Smooth muscle cell (in vitro differentiated cells): Measurements from ENCODE around the gene FEM1B. TPM values are rescaled to one million over a fixed set of nuclear protein-coding genes. Genes with fewer than 3 reads are reported as not detected.

Experiments used
- DNase-seq: peaks from one replicate; lab custom pipeline; 2025; ENCODE audit not compliant: unreplicated experiment; lab: John Stamatoyannopoulos, UW
- H2AFZ ChIP-seq: fragments of 200-600 bp; sonication (generic); 2 replicates; pipeline ENCODE4 v1.6.0; 2016; ENCODE audit warnings: antibody characterized with exemption, low read depth, mild to moderate bottlenecking
- H3F3A ChIP-seq: fragments of 200-600 bp; sonication (generic); 2 replicates; pipeline ENCODE4 v1.6.0; 2017; ENCODE audit warnings: antibody characterized with exemption, low read depth
- H3K27ac ChIP-seq: fragments of 200-600 bp; sonication (generic); 2 replicates; pipeline ENCODE4 v1.5.1; 2016; ENCODE audit warnings: low read depth, mild to moderate bottlenecking
- H3K27me3 ChIP-seq: fragments of 200-600 bp; sonication (generic); 2 replicates; pipeline ENCODE4 v1.6.1; 2016; ENCODE audit warnings: low read depth, mild to moderate bottlenecking
- H3K36me3 ChIP-seq: fragments of 200-600 bp; sonication (generic); 2 replicates; pipeline ENCODE4 v1.5.1; 2016; ENCODE audit warnings: low read depth
- H3K4me1 ChIP-seq: fragments of 200-600 bp; sonication (generic); 2 replicates; pipeline ENCODE4 v1.5.1; 2016; ENCODE audit warnings: low read depth
- H3K4me2 ChIP-seq: fragments of 200-600 bp; sonication (generic); 2 replicates; pipeline ENCODE4 v1.6.0; 2016; ENCODE audit warnings: mild to moderate bottlenecking
- H3K4me3 ChIP-seq: fragments of 200-600 bp; sonication (generic); 2 replicates; pipeline ENCODE4 v1.5.1; 2016; ENCODE audit warnings: mild to moderate bottlenecking
- H3K79me2 ChIP-seq: fragments of 200-600 bp; sonication (generic); 2 replicates; pipeline ENCODE4 v1.6.0; 2016; ENCODE audit warnings: low read depth, mild to moderate bottlenecking
- H3K9ac ChIP-seq: fragments of 200-600 bp; sonication (generic); 2 replicates; pipeline ENCODE4 v1.6.0; 2016; ENCODE audit warnings: low read depth
- H3K9me3 ChIP-seq: fragments of 200-600 bp; sonication (generic); replicated peaks from 2 replicates; pipeline ENCODE4 v1.5.1; 2016; ENCODE audit warnings: low read depth
- H4K20me1 ChIP-seq: fragments of 200-600 bp; sonication (generic); 2 replicates; pipeline ENCODE4 v1.6.0; 2016; ENCODE audit warnings: low read depth
- WGBS: methylation state at CpG from one replicate; pipeline ENCODE4 v1.1.7; 2016; ENCODE audit warnings: low lambda C conversion rate; 5-methylcytosine and 5-hydroxymethylcytosine counted together
- polyA plus RNA-seq: library from polyadenylated mRNA; unstranded; fragments of >200 nt; fragmentation: Nextera tagmentation; extraction: Ambion mirVana; gene quantifications from 2 replicates; pipeline ENCODE4 v1.2.1, GENCODE V29; 2016
- total RNA-seq: library from RNA; depleted of rRNA; stranded (reverse); fragments of >200 nt; gene quantifications from 2 replicates; pipeline ENCODE4 v1.2.3, GENCODE V29; 2014
- TF ChIP-seq, protein P1 (sequence below): fragments of 200-600 bp; sonication (generic); IDR thresholded peaks from 2 replicates; pipeline ENCODE4 v1.5.1; 2017; ENCODE audit warnings: borderline replicate concordance, mild to moderate bottlenecking, antibody characterized with exemption; ENCODE audit not compliant: insufficient read depth, poor library complexity, severe bottlenecking

FEM1B gene
- total and polyA plus RNA-seq, 2 experiments from 2014 or later = 13.0 to 41.4 TPM

DNA sequence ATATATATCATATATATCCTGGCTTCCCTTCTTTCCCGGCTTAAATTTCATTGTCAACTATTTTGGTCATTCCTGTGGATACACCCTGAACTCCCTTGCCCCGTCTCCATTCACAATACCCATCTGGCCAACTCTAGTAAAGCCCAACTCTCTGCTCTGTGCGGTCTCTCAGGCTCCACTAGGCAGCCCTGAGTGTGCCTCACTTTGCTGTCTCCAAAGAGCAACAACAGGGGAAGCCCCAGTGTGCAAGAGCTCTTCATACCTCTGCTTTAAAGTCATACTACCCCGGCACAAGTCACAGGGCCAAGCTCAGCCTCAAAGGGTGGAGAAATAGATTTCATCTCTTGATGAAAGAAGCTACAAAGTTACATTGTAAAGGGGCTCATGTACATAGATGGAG is 18.9 kb upstream of the FEM1B start:
- H2AFZ ChIP-seq = peak overlapping the region; percentile 23

DNA sequence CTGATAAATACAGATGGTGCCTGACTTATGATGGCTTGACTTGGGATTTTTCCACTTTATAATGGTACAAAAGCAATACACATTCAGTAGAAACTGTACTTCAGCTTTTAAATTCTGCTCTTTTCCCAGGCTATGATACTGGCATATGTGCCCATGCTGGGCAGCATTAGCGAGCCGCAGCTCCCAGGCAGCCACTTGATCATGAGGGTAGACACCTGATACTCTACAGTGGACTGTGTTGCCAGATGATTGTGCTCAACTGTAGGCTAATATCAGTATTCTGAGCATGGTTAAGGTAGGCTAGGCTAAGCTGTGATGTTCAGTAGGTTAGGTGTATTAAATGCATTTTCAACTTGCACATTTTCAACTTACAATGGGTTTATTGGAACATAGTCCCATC is 17.7 kb upstream of the FEM1B start:
- H3K4me1 ChIP-seq = peaks cover 10% of the 10 kb centered on the region
- H3K9me3 ChIP-seq = no peaks in the 10 kb centered on the region
- H3K27me3 ChIP-seq = no peaks in the 10 kb centered on the region
- H3K27ac ChIP-seq = no peak overlapping the region
- H2AFZ ChIP-seq = no peak overlapping the region
- WGBS = 90% methylated on average over 2 of the region's 2 CpGs
- no peak overlapping the region for H3K9ac ChIP-seq
- no peak for DNase-seq
- H4K20me1 ChIP-seq = no peaks in the 10 kb centered on the region
- no peaks in the 10 kb centered on the region for H3K36me3 ChIP-seq
- no peaks in the 10 kb centered on the region for H3K79me2 ChIP-seq
- no peak overlapping the region for H3K4me3 ChIP-seq
- no peak overlapping the region for H3K4me2 ChIP-seq
- H3F3A ChIP-seq = peaks cover 5% of the 10 kb centered on the region
- TF ChIP-seq, protein P1, sequence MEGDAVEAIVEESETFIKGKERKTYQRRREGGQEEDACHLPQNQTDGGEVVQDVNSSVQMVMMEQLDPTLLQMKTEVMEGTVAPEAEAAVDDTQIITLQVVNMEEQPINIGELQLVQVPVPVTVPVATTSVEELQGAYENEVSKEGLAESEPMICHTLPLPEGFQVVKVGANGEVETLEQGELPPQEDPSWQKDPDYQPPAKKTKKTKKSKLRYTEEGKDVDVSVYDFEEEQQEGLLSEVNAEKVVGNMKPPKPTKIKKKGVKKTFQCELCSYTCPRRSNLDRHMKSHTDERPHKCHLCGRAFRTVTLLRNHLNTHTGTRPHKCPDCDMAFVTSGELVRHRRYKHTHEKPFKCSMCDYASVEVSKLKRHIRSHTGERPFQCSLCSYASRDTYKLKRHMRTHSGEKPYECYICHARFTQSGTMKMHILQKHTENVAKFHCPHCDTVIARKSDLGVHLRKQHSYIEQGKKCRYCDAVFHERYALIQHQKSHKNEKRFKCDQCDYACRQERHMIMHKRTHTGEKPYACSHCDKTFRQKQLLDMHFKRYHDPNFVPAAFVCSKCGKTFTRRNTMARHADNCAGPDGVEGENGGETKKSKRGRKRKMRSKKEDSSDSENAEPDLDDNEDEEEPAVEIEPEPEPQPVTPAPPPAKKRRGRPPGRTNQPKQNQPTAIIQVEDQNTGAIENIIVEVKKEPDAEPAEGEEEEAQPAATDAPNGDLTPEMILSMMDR = no peak

More for the DNA sequence above, 18.9 kb upstream of the FEM1B start:
- Histone ChIP-seq H3K36me3 (no peaks in the 10 kb centered on the region), H3K79me2 (no peaks in the 10 kb centered on the region), H3K9me3 (no peaks in the 10 kb centered on the region), H3F3A (peaks cover 5% of the 10 kb centered on the region), H3K9ac (no peak overlapping the region), H4K20me1 (no peaks in the 10 kb centered on the region), H3K4me2 (no peak overlapping the region), H3K27me3 (no peaks in the 10 kb centered on the region), H3K4me3 (no peak overlapping the region), H3K27ac (no peak overlapping the region), H3K4me1 (peaks cover 10% of the 10 kb centered on the region)
- 71% methylated on average over 4 of the region's 4 CpGs for WGBS
- TF ChIP-seq, protein P1 = no peak
- DNase-seq = no peak

DNA sequence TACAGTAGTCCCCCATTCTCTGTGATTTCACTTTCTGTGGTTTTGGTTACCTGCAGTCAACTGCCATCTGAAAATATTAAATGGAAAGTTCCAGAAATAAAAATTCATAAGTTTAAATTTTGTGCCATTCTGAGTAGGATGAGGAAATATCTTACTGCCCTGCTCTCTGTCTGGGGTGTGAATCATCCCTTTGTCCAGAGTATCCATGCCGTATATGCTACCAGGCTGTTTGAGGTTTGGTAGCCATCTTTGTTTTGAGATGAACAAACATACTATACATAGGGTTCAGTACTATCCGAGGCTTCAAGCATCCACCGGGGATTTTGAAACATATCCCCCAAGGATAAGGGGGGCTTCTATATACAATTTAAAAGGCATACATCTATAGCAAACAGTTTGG is 16.3 kb upstream of the FEM1B start:
- TF ChIP-seq, protein P1 = no peak
- peaks cover 5% of the 10 kb centered on the region for H3F3A ChIP-seq
- WGBS = 83% methylated on average over 3 of the region's 3 CpGs
- no peak overlapping the region for H3K9ac ChIP-seq
- H3K36me3 ChIP-seq = no peaks in the 10 kb centered on the region
- H3K4me3 ChIP-seq = no peak overlapping the region
- no peak overlapping the region for H3K27ac ChIP-seq
- DNase-seq = no peak
- H3K27me3 ChIP-seq = no peaks in the 10 kb centered on the region
- H3K9me3 ChIP-seq = no peaks in the 10 kb centered on the region
- no peaks in the 10 kb centered on the region for H4K20me1 ChIP-seq
- no peak overlapping the region for H2AFZ ChIP-seq
- H3K79me2 ChIP-seq = no peaks in the 10 kb centered on the region
- H3K4me1 ChIP-seq = peaks cover 10% of the 10 kb centered on the region
- H3K4me2 ChIP-seq = no peak overlapping the region

DNA sequence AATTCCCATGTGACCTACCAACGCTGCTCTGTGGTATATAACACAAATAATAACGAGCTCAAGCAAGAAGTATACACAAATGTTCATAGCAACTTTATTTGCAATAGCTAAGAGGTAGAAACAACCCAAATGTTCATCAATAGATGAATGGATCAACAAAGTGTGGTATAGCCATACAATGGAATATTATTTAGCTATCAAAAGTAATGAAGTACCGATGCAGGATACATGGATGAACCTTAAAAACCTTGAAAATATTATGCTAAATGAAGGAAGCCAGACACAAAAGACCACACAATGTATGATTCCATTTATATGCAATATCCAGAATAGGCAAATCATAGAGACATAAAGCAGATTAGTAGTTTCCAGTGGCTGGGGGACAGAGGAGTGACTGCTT is 15.6 kb upstream of the FEM1B start:
- Histone ChIP-seq H3K9me3 (no peaks in the 10 kb centered on the region), H3K9ac (no peak overlapping the region), H3K79me2 (no peaks in the 10 kb centered on the region), H4K20me1 (no peaks in the 10 kb centered on the region), H3K4me3 (no peak overlapping the region), H3K4me2 (no peak overlapping the region), H3F3A (peaks cover 5% of the 10 kb centered on the region), H3K36me3 (no peaks in the 10 kb centered on the region), H3K4me1 (peaks cover 5% of the 10 kb centered on the region), H3K27ac (no peak overlapping the region), H2AFZ (no peak overlapping the region), H3K27me3 (no peaks in the 10 kb centered on the region)
- 98% methylated on average over 3 of the region's 3 CpGs for WGBS
- TF ChIP-seq, protein P1 = no peak
- no peak for DNase-seq
